ENCODE measurements around the gene CCDC117.

Gene CCDC117

DNA sequence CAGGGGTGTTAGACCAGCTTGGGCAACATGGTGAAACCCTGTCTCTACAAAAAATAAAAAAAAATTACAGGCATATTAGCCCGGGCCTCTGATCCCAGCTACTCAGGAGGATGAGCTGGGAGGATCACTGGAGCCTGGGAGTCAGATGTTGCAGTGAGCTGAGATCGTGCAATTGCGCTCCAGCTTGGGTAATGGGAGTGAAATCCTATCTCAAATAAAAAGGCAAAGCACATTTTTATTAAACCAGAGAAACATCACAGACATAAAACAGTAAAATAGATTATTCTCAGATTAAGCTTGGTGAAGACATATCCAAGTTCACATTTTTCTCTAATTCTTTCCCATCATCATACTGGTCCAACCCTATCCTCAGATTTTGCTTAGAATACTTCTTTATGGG is 57.9 kb downstream of the CCDC117 start:
- DNase-seq: no peak

DNA sequence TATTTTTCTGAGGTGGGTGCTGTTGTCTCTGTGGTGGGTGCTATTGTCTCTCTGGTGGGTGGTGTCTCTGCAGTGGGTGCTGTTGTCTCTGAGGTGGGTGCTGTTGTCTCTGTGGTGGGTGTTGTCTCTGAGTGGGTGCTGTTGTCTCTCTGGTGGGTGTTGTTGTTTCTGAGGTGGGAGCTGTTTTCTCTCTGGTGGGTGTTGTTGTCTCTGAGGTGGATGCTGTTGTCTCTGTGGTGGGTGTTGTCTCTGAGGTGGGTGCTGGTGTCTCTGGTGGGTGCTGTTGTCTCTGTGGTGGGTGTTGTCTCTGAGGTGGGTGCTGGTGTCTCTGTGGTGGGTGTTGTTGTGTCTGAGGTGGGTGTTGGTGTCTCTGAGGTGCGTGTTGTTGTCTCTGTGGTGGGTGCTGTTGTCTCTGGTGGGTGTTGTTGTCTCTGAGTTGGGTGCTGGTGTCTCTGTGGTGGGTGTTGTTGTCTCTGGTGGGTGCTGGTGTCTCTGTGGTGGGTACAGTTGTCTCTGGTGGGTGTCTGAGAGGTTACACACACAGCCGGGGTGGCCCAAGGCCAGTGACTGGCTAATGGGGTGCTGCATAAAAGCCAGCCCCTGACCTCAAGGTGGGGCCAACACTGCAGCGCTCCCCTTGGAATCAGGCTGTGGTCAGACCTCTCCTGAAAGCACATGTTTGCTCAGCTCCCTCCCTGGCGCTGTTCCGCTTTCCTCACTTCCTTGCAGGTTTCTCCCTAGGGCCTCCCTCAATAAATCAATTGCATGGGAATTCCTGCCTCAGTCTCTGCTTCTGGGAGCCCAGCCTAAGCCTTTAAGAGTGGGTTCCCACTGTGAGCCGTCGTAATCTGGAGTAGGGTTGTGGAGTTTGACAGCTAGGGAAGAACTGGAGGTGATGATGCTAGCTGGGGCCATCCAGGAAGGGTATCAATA is 58.9 kb downstream of the CCDC117 start:
- no peak for DNase-seq

DNA sequence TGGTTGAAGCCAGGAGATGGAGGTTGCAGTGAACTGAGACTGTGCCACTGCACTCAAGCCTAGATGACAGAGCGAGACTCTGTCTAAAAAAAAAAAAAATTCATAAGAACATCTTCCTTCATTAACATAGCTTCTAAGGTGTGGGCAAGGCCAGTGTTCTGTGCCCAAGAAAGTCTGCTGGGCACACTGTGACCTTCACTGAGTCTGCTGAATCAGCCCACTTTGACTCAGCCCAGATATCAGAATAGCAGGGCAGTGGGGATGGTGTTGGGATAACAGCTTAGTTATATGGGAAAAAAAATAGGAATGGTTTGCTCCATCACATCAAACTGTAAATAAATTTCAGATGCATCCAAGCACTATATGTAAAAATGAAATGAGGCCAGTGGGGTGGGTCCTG is 60.2 kb downstream of the CCDC117 start:
- DNase-seq: no peak

DNA sequence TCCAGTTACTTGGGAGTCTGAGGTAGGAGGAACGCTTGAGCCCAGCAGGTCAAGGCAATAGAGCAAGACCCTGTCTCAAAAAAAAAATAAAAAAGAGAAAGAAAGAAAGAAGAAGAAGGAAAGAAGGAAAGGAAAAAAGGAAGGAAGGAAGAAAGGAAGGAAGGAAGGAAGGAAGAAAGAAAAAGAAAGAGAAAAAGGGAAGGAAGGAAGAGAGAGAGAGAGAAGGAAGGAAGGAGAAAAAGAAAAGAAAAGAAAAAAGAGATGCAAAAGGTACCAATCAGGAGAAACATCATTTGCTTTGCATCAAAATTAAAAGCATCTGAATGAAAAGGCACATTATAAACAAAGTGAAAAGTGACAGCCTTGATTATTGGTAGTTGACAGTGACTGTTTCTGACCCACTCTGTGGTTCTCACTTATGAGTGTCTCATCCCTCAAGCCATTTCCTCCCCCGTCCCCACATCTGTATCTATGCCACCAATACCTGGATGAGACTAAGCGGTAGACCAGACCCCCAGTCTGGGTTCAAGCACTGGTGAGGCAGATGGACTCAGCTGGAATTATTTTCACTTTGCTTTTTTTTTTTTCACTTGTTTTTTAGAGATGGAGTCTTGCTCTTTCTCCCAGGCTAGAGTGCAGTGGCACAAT is 60.9 kb downstream of the CCDC117 start:
- DNase-seq: no peak

DNA sequence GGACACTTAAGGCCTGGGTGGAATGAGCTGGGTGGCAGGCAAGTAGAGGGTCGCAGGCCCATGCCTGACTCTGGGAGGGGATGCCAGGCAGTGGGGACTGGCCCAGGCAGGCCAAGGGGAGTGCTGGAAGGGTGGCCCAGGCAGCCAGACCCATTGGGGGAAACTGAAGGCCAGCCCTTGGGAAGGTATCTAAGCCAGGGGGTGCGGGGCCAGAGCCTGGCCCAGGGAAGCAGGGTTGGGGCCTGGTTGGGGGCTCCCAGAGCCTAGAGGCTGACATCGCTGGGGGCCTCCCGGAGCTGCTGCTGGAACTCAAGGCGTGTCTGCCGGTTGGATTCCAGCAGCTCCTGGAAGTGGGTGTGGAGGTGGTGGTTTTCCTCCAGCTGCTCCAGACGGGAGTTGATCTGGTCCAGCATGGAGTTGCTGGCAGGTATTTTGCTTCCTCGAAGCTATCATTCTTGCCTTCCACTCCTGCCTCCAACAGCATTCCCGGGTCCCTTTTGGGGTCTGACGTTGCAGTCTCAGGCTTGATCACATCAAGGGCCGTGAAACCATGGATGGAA is 63.2 kb downstream of the CCDC117 start:
- DNase-seq: no peak

DNA sequence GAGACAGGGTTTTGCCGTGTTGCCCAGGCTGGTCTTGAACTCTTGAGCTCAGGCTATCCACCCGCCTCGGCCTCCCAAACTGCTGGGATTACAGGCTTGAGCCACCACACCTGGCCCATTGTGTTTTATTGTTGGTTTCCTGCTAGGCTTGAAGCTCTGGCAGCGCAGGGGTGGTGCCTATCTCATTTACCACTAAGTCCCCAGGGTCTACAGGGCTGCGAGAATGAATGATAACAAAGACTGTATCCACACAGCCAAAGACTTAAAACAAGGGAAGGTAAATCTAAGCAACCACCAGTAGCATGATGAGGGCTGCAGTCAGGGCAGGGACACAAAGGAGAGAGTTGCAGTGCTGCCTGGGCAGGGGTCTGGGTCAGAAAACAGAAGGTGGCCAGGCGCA is 65.1 kb downstream of the CCDC117 start:
- DNase-seq: no peak
